ENCODE data around the gene SLC6A19. TPM values are rescaled to one million over a fixed set of nuclear protein-coding genes. Genes with fewer than 3 reads are reported as not detected.

Gene SLC6A19
- total and polyA plus RNA-seq, 2 of the 4 experiments (the other 2 are of a cell fraction), result not detected

DNA sequence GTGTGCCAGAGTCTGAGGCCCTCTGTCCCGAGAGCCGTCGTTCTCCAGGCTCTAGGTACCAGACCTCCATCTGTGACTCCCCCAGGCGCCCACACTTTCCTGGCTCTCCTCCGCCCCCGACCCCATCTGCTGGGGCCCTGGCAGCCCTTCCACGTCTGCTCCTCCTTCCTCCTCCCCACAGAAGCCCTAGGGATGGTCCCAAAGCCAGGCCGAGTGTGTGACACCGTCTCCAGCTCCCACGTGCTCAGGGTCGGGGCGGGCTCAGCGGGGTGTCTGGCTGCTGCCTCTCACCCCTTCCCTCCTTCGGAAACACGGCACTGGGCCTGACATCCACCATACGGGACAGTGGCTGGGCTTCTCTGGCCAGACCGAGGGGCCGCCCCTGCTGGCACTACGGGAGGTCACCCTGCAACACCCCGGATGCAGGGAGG lies 20.5 kb upstream of the SLC6A19 start:
- no peak for ATAC-seq (ENCODE audit: low read depth)
- Histone ChIP-seq H3K14ac (replicated peaks; ENCODE audit: low read depth, low read length) (no peak overlapping the region), H3K27ac (ENCODE audit: insufficient read depth, low read length) (no peak overlapping the region), H3K9me1 (ENCODE audit: insufficient read depth, low read length) (no peaks in the 10 kb centered on the region), H3K9me3 (ENCODE audit: control insufficient read depth, insufficient read depth, low read length) (no peaks in the 10 kb centered on the region), H3K9ac (ENCODE audit: low read depth, low read length) (no peak overlapping the region), H4K20me1 (ENCODE audit: insufficient read depth, low read length) (no peaks in the 10 kb centered on the region), H3K4me1 (ENCODE audit: control insufficient read depth, insufficient read depth, low read length) (no peaks in the 10 kb centered on the region), H2BK120ac (ENCODE audit: low read depth, low read length) (no peak overlapping the region), H2BK15ac (ENCODE audit: low read depth, low read length) (no peak overlapping the region), H3K4me3 (ENCODE audit: insufficient read depth, low read depth, low read length) (no peak overlapping the region), H2BK5ac (ENCODE audit: low read depth, low read length, poor library complexity, severe bottlenecking) (no peak overlapping the region), H4K8ac (ENCODE audit: low read depth in 2 of 2, low read length in 2 of 2) (no peak overlapping the region), H4K5ac (ENCODE audit: low read depth, low read length) (no peak overlapping the region), H2AK5ac (ENCODE audit: low read depth, low read length) (no peak overlapping the region), H2BK20ac (ENCODE audit: low read depth, low read length) (no peak overlapping the region), H3K4ac (ENCODE audit: low read depth, low read length) (no peak overlapping the region), H3K56ac (ENCODE audit: extremely low read depth, insufficient read depth, low read length) (no peak overlapping the region), H2AFZ (replicated peaks; ENCODE audit: low read length, poor library complexity) (no peak overlapping the region), H4K91ac (ENCODE audit: insufficient read depth, low read depth, low read length) (no peak overlapping the region), H3K27me3 (ENCODE audit: control insufficient read depth, insufficient read depth, low read length) (peaks cover 17% of the 10 kb centered on the region; the same call in 1 of the 2 replicates), H3K79me1 (ENCODE audit: low read depth in 1 of 2, low read length in 2 of 2) (no peaks in the 10 kb centered on the region), H3K18ac (ENCODE audit: low read depth, low read length) (no peak overlapping the region), H2AK9ac (replicated peaks; ENCODE audit: low read depth, low read length, poor library complexity) (no peak overlapping the region), H3K23ac (ENCODE audit: low read depth, low read length) (no peak overlapping the region), H3K36me3 (ENCODE audit: control insufficient read depth, insufficient read depth, low read length) (no peaks in the 10 kb centered on the region), H3K4me2 (ENCODE audit: low read depth, low read length) (no peak overlapping the region)
- TF ChIP-seq CHD1 (IDR thresholded peaks at IDR 0.05; ENCODE audit: low read depth, low read length), result no peak
- no peak for TF ChIP-seq MAFK (IDR thresholded peaks at IDR 0.05; ENCODE audit: low read depth, low read length)
- TF ChIP-seq, protein P1, sequence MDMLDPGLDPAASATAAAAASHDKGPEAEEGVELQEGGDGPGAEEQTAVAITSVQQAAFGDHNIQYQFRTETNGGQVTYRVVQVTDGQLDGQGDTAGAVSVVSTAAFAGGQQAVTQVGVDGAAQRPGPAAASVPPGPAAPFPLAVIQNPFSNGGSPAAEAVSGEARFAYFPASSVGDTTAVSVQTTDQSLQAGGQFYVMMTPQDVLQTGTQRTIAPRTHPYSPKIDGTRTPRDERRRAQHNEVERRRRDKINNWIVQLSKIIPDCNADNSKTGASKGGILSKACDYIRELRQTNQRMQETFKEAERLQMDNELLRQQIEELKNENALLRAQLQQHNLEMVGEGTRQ (IDR thresholded peaks at IDR 0.05; ENCODE audit: low read depth, low read length), result no peak
- intact Hi-C loops (cut with micrococcal nuclease) (no loop called here), in situ Hi-C loops (cut with MboI; ENCODE audit: low sequenced_read_pairs) (no loop called here), dilution Hi-C loops (cut with HindIII; ENCODE audit: low sequenced_read_pairs, unreplicated experiment) (no loop called here)
- ChIA-PET POLR2A (ENCODE audit: unreplicated experiment) (no interaction called here), CTCF (no interaction called here)
- WGBS, 2 experiments (ENCODE audit: extremely low coverage in 2 of 2, insufficient read length in 1 of 2), result 76% methylated on average over 8 of the region's 20 CpGs; no CpG with 5 or more reads in 1 of the 2 experiments
- no peak for DNase-seq
- BruUV-seq (replicated peaks), result no TSS peak

All from IMR-90 (cell line).